ENCODE results near the gene BIN2. TPM values are rescaled to one million over a fixed set of nuclear protein-coding genes. Genes with fewer than 3 reads are reported as not detected.

Gene BIN2
- total and polyA plus RNA-seq, 9 of the 15 experiments (the other 6 are each of a cell fraction or from before 2014, with no cell fraction given) = 0.04 to 0.39 (median 0.25) TPM; not detected in 1

- TF ChIP-seq FOXK1 (CRISPR knock-in tag; IDR thresholded peaks at IDR 0.05; ENCODE audit: borderline replicate concordance) (0 out of 2 replicates have a peak, but pooled peaks have one; percentile 11), CBFA2T2 (conservative IDR thresholded peaks at IDR 0.05) (peak; percentile 54), DMBX1 (CRISPR knock-in tag; IDR thresholded peaks at IDR 0.05; ENCODE audit: borderline replicate concordance) (no peak), CREBBP (IDR thresholded peaks at IDR 0.05; ENCODE audit: low read depth, low read length) (no peak), SRF (CRISPR knock-in tag; IDR thresholded peaks at IDR 0.05) (peak in 1 of 2 experiments; percentile 59; a peak in 1 of 4 replicates), L3MBTL2 (IDR thresholded peaks at IDR 0.05) (peak; percentile 75), ELK1 (CRISPR knock-in tag; IDR thresholded peaks at IDR 0.05) (no peak), ETV5 (CRISPR knock-in tag; IDR thresholded peaks at IDR 0.05; ENCODE audit: low read depth) (peak; percentile 76), IFI16 (CRISPR knock-in tag; IDR thresholded peaks at IDR 0.05) (no peak), TFE3 (CRISPR knock-in tag; IDR thresholded peaks at IDR 0.05) (peak; percentile 96), MEF2A (IDR thresholded peaks at IDR 0.05; ENCODE audit: control insufficient read depth, low read depth, low read length) (no peak), ELF4 (CRISPR knock-in tag; IDR thresholded peaks at IDR 0.05) (peak; percentile 95)
- TF ChIP-seq, protein P1, sequence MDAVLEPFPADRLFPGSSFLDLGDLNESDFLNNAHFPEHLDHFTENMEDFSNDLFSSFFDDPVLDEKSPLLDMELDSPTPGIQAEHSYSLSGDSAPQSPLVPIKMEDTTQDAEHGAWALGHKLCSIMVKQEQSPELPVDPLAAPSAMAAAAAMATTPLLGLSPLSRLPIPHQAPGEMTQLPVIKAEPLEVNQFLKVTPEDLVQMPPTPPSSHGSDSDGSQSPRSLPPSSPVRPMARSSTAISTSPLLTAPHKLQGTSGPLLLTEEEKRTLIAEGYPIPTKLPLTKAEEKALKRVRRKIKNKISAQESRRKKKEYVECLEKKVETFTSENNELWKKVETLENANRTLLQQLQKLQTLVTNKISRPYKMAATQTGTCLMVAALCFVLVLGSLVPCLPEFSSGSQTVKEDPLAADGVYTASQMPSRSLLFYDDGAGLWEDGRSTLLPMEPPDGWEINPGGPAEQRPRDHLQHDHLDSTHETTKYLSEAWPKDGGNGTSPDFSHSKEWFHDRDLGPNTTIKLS (IDR thresholded peaks at IDR 0.05; ENCODE audit: borderline replicate concordance, low read depth) = no peak
- TF ChIP-seq, protein P2, sequence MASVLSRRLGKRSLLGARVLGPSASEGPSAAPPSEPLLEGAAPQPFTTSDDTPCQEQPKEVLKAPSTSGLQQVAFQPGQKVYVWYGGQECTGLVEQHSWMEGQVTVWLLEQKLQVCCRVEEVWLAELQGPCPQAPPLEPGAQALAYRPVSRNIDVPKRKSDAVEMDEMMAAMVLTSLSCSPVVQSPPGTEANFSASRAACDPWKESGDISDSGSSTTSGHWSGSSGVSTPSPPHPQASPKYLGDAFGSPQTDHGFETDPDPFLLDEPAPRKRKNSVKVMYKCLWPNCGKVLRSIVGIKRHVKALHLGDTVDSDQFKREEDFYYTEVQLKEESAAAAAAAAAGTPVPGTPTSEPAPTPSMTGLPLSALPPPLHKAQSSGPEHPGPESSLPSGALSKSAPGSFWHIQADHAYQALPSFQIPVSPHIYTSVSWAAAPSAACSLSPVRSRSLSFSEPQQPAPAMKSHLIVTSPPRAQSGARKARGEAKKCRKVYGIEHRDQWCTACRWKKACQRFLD (CRISPR knock-in tag; IDR thresholded peaks at IDR 0.05) = peak; percentile 75; the same call in 1 of the 2 replicates
- TF ChIP-seq, protein P3, sequence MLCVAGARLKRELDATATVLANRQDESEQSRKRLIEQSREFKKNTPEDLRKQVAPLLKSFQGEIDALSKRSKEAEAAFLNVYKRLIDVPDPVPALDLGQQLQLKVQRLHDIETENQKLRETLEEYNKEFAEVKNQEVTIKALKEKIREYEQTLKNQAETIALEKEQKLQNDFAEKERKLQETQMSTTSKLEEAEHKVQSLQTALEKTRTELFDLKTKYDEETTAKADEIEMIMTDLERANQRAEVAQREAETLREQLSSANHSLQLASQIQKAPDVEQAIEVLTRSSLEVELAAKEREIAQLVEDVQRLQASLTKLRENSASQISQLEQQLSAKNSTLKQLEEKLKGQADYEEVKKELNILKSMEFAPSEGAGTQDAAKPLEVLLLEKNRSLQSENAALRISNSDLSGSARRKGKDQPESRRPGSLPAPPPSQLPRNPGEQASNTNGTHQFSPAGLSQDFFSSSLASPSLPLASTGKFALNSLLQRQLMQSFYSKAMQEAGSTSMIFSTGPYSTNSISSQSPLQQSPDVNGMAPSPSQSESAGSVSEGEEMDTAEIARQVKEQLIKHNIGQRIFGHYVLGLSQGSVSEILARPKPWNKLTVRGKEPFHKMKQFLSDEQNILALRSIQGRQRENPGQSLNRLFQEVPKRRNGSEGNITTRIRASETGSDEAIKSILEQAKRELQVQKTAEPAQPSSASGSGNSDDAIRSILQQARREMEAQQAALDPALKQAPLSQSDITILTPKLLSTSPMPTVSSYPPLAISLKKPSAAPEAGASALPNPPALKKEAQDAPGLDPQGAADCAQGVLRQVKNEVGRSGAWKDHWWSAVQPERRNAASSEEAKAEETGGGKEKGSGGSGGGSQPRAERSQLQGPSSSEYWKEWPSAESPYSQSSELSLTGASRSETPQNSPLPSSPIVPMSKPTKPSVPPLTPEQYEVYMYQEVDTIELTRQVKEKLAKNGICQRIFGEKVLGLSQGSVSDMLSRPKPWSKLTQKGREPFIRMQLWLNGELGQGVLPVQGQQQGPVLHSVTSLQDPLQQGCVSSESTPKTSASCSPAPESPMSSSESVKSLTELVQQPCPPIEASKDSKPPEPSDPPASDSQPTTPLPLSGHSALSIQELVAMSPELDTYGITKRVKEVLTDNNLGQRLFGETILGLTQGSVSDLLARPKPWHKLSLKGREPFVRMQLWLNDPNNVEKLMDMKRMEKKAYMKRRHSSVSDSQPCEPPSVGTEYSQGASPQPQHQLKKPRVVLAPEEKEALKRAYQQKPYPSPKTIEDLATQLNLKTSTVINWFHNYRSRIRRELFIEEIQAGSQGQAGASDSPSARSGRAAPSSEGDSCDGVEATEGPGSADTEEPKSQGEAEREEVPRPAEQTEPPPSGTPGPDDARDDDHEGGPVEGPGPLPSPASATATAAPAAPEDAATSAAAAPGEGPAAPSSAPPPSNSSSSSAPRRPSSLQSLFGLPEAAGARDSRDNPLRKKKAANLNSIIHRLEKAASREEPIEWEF (CRISPR knock-in tag; IDR thresholded peaks at IDR 0.05) = no peak
Observed at GRCh38 chr12:51238510-51239334, 85.3 kb downstream of the BIN2 start, which contains the start of gene DAZAP2 (continued).

All from K562 (cell line).